Osteoblast (primary cell): ENCODE measurements around the gene ATXN7. TPM values are rescaled to one million over a fixed set of nuclear protein-coding genes. Genes with fewer than 3 reads are reported as not detected.

ENCODE experiments used
- DNase-seq: peaks from one replicate; pipeline ENCODE4 v3.0.0; 2011; ENCODE audit warnings: low spot score, mixed read lengths; ENCODE audit not compliant: insufficient read length; ENCODE audit errors: missing footprints
- H2AFZ ChIP-seq: 2 replicates; pipeline ENCODE4 v1.6.0; 2011; ENCODE audit warnings: mild to moderate bottlenecking, low read length
- H3K27ac ChIP-seq: 2 replicates; pipeline ENCODE4 v1.5.1; 2011; ENCODE audit warnings: mild to moderate bottlenecking, low read depth, low read length, moderate library complexity
- H3K27me3 ChIP-seq: 2 replicates; pipeline ENCODE4 v1.6.0; 2012; ENCODE audit warnings: mild to moderate bottlenecking, control low read depth, inconsistent platforms, low read length, moderate library complexity; ENCODE audit not compliant: insufficient read depth
- H3K36me3 ChIP-seq: 2 replicates; pipeline ENCODE4 v1.5.1; 2011; ENCODE audit warnings: mild to moderate bottlenecking, low read length, control low read depth, moderate library complexity; ENCODE audit not compliant: insufficient read depth
- H3K4me1 ChIP-seq: 2 replicates; pipeline ENCODE4 v1.5.1; 2011; ENCODE audit warnings: mild to moderate bottlenecking, low read length, control low read depth, moderate library complexity; ENCODE audit not compliant: insufficient read depth
- H3K4me2 ChIP-seq: 2 replicates; pipeline ENCODE4 v1.6.0; 2011; ENCODE audit warnings: mild to moderate bottlenecking, low read length; ENCODE audit not compliant: insufficient read depth
- H3K4me3 ChIP-seq: fragments of 200-600 bp; sonication (generic); 3 replicates; pipeline ENCODE4 v1.5.1; 2012; ENCODE audit warnings: mild to moderate bottlenecking, low read length, inconsistent platforms; ENCODE audit not compliant: insufficient read depth
- H3K79me2 ChIP-seq: 2 replicates; pipeline ENCODE4 v1.6.0; 2012; ENCODE audit warnings: mild to moderate bottlenecking, low read length, control low read depth, inconsistent platforms; ENCODE audit not compliant: insufficient read depth
- H3K9me3 ChIP-seq: 2 replicates; pipeline ENCODE4 v1.5.1; 2011; ENCODE audit warnings: low read depth, low read length, control low read depth
- H4K20me1 ChIP-seq: 2 replicates; pipeline ENCODE4 v1.6.0; 2012; ENCODE audit warnings: mild to moderate bottlenecking, low read length, control low read depth; ENCODE audit not compliant: insufficient read depth
- CTCF ChIP-seq: IDR thresholded peaks from 2 replicates; pipeline ENCODE4 v1.5.1; 2011; ENCODE audit warnings: mild to moderate bottlenecking, low read depth, low read length, moderate library complexity; ENCODE audit errors: extremely low read depth
- total RNA-seq: library from RNA; depleted of rRNA; stranded (reverse); fragments of >200 nt; gene quantifications from 2 replicates; pipeline ENCODE4 v1.2.3, GENCODE V29; 2012

ATXN7 gene
- total RNA-seq, 1 donor: 17.0 TPM

- no peak for DNase-seq
Measured at GRCh38 chr3:63991666-63992065, 128.0 kb downstream of the ATXN7 start.

GRCh38 chr3:63992516-63993209, 129.0 kb downstream of the ATXN7 start:
- no peaks in the 10 kb centered on the region for H3K27me3 ChIP-seq
- no peak overlapping the region for H2AFZ ChIP-seq
- H3K79me2 ChIP-seq: no peaks in the 10 kb centered on the region
- DNase-seq: no peak
- TF ChIP-seq CTCF: no peak
- H4K20me1 ChIP-seq: peaks cover 2% of the 10 kb centered on the region
- H3K9me3 ChIP-seq: no peaks in the 10 kb centered on the region
- no peak overlapping the region for H3K4me3 ChIP-seq
- no peaks in the 10 kb centered on the region for H3K4me1 ChIP-seq
- H3K36me3 ChIP-seq: peaks cover 89% of the 10 kb centered on the region
- no peak overlapping the region for H3K4me2 ChIP-seq
- no peak overlapping the region for H3K27ac ChIP-seq

More at GRCh38 chr3:63991666-63992065, 128.0 kb downstream of the ATXN7 start:
- Histone ChIP-seq H3K79me2 (peaks cover 6% of the 10 kb centered on the region), H3K4me2 (no peak overlapping the region), H3K4me1 (no peaks in the 10 kb centered on the region), H3K27ac (no peak overlapping the region), H3K9me3 (no peaks in the 10 kb centered on the region), H3K27me3 (no peaks in the 10 kb centered on the region), H2AFZ (no peak overlapping the region), H3K4me3 (no peak overlapping the region), H3K36me3 (peaks cover 90% of the 10 kb centered on the region), H4K20me1 (peaks cover 2% of the 10 kb centered on the region)
- TF ChIP-seq CTCF: no peak

GRCh38 chr3:63993653-63994079, 130.0 kb downstream of the ATXN7 start:
- Histone ChIP-seq H3K9me3 (no peaks in the 10 kb centered on the region), H3K4me1 (no peaks in the 10 kb centered on the region), H3K79me2 (peaks cover 2% of the 10 kb centered on the region), H4K20me1 (peaks cover 2% of the 10 kb centered on the region), H3K4me3 (no peak overlapping the region), H3K27me3 (no peaks in the 10 kb centered on the region), H3K27ac (no peak overlapping the region), H2AFZ (no peak overlapping the region), H3K4me2 (no peak overlapping the region), H3K36me3 (peaks cover 84% of the 10 kb centered on the region)
- peak; percentile 99 for TF ChIP-seq CTCF
- DNase-seq: peak; percentile 91

- TF ChIP-seq CTCF: no peak
- peaks cover 85% of the 10 kb centered on the region for H3K36me3 ChIP-seq
- no peak for DNase-seq
- H3K4me1 ChIP-seq: no peaks in the 10 kb centered on the region
- H3K27me3 ChIP-seq: no peaks in the 10 kb centered on the region
- H3K4me3 ChIP-seq: no peak overlapping the region
- no peak overlapping the region for H2AFZ ChIP-seq
- H3K4me2 ChIP-seq: no peak overlapping the region
- no peaks in the 10 kb centered on the region for H3K9me3 ChIP-seq
- H4K20me1 ChIP-seq: peaks cover 2% of the 10 kb centered on the region
- no peak overlapping the region for H3K27ac ChIP-seq
- peaks cover 4% of the 10 kb centered on the region for H3K79me2 ChIP-seq
Measured at GRCh38 chr3:63995086-63995485, 131.4 kb downstream of the ATXN7 start.
